ENCODE measurements around the gene PRKD2. TPM values are rescaled to one million over a fixed set of nuclear protein-coding genes. Genes with fewer than 3 reads are reported as not detected.

The PRKD2 gene
- total and polyA plus RNA-seq, 3 donors from 2014 or later = 22.6 to 35.4 (median 25.6) TPM

DNA sequence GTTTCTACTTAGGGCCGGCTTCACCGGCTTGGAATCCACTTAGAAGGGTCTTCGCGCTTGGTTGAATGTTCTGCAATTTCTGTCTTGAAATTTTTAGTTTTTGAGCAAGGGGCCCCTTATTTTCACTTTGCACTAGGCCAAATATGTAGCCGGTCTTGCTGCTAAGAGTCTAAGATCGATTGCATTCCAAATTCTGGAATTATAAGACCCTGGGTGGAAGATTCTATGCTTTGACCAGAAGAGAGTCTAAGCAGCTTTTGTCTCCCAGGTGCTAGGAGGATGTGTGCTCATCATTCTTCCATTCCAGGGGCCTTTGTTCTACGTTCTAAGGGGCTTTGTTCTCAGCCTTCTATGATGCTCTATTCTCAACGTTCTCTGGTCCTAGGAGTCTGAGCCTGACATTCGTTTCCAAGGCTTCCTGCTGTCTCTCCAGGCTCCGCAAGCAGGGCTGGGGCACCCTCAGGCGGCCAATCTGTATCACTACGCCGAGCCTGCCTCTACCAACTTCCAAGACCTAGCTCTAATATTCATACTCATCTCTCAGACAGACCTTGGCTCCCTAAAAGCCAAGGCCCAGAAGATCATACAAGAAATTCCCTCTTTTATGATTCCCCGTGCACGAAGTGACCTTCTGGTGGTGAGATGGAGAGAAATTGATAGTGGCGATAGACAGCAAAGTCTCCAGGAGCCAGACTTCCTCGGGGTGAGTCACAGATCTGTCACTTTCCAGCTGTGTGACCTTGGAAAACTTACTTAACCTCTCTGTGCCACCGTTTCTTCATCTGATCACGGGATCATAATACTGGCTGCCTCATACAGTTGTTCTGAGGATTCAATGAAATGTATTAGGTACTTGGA, 55.0 kb downstream of the PRKD2 start:
- Histone ChIP-seq H3K4me3 (peak overlapping the region; percentile 36 to 37), H3K27me3 (no peaks in the 10 kb centered on the region), H3K4me1 (peaks cover 22% of the 10 kb centered on the region), H3K9me3 (no peaks in the 10 kb centered on the region), H3K36me3 (ENCODE audit: low read depth, missing control alignments) (no peaks in the 10 kb centered on the region), H3K27ac (peak overlapping the region; percentile 60 to 85)
- intact Hi-C loops (cut with DNase I; ENCODE audit: low total_unique reads) = loop anchor here (2.0 kb wide), 1 partner anchor 49 kb away; no protein-coding TSS in a partner anchor
- WGBS, 2 donors = 1 to 4% methylated on average over 17 to 19 of the region's 19 CpGs
- DNase-seq = peak; percentile 92
- TF ChIP-seq, protein P1, sequence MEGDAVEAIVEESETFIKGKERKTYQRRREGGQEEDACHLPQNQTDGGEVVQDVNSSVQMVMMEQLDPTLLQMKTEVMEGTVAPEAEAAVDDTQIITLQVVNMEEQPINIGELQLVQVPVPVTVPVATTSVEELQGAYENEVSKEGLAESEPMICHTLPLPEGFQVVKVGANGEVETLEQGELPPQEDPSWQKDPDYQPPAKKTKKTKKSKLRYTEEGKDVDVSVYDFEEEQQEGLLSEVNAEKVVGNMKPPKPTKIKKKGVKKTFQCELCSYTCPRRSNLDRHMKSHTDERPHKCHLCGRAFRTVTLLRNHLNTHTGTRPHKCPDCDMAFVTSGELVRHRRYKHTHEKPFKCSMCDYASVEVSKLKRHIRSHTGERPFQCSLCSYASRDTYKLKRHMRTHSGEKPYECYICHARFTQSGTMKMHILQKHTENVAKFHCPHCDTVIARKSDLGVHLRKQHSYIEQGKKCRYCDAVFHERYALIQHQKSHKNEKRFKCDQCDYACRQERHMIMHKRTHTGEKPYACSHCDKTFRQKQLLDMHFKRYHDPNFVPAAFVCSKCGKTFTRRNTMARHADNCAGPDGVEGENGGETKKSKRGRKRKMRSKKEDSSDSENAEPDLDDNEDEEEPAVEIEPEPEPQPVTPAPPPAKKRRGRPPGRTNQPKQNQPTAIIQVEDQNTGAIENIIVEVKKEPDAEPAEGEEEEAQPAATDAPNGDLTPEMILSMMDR (IDR thresholded peaks at IDR 0.05) = peak; percentile 73 to 79 (median 76)
- no peak for TF ChIP-seq POLR2A (IDR thresholded peaks at IDR 0.05)

DNA sequence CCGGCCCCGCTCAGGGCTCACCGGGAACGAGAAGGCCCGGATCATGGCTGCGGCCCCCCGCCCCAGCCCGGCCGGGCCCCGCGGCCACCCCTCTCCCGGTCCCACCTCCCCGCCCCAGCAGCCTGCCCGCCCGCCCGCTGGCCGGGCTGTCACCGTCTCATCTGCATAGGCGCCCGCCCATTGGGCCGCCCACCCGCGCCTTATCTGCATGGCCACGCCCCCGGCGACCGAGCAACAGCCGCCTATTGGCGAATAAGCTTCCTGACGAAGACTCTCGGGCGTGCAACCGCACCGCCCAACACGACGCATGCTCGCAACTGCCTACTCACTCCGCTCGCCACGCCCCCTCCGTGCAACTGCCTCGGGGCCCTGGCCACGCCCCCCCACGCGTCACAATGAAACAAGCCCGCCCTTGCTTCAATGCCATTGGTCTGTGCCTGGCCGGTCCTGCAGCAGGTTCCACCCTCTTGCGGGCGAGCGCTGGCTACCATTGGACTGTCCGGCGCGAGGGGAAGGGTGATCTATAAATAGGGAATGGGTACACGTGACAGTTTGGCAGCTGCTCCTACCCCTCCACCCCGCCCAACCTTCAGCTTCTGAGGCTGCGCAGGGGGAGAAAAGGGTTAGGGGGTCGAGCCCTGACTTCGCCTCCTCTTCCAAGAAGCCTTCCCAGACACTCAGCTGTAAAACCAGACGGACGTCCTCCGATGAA, 55.7 kb downstream of the PRKD2 start, which contains the start of gene DACT3:
Gene DACT3, minus strand, starts transcription at position 163 of the 712 bp plus-strand sequence. Its CDS starts 118 bp downstream, at position 45.
- intact Hi-C loops (cut with DNase I; ENCODE audit: low total_unique reads) = no loop called here
- H3K27me3 ChIP-seq = no peaks in the 10 kb centered on the region
- H3K27ac ChIP-seq = peak within 1 kb of the TSS; percentile 63 to 85
- no peaks in the 10 kb centered on the region for H3K9me3 ChIP-seq
- 0% methylated on average over 1 to 30 of the region's 61 CpGs for WGBS, 2 donors
- TF ChIP-seq POLR2A (IDR thresholded peaks at IDR 0.05) = no peak
- TF ChIP-seq, protein P1 (IDR thresholded peaks at IDR 0.05) = peak in 1 of 3 experiments; percentile 32
- DNase-seq = peak; percentile 100
- peak within 1 kb of the TSS; percentile 62 to 78 for H3K4me3 ChIP-seq
- no peaks in the 10 kb centered on the region for H3K36me3 ChIP-seq (ENCODE audit: low read depth, missing control alignments)
- H3K4me1 ChIP-seq = peaks cover 22% of the 10 kb centered on the region

- Histone ChIP-seq H3K27me3 (no peaks in the 10 kb centered on the region), H3K9me3 (no peaks in the 10 kb centered on the region), H3K27ac (peak overlapping the region; percentile 59 to 63), H3K4me1 (peaks cover 22% of the 10 kb centered on the region), H3K36me3 (ENCODE audit: low read depth, missing control alignments) (no peaks in the 10 kb centered on the region), H3K4me3 (peak overlapping the region; percentile 62 to 78)
- 1% methylated on average over 37 of the region's 40 CpGs; no CpG with 5 or more reads in 1 of the 2 donors for WGBS, 2 donors
- TF ChIP-seq, protein P1 (IDR thresholded peaks at IDR 0.05) = no peak
- no peak for TF ChIP-seq POLR2A (IDR thresholded peaks at IDR 0.05)
- no peak for DNase-seq
- intact Hi-C loops (cut with DNase I; ENCODE audit: low total_unique reads) = no loop called here
Measured at GRCh38 chr19:46660551-46661019, 56.3 kb downstream of the PRKD2 start.

GRCh38 chr19:46660008-46660517, 56.9 kb downstream of the PRKD2 start:
- peak overlapping the region; percentile 62 to 78 for H3K4me3 ChIP-seq
- H3K4me1 ChIP-seq = peaks cover 22% of the 10 kb centered on the region
- H3K9me3 ChIP-seq = no peaks in the 10 kb centered on the region
- no peak for TF ChIP-seq POLR2A (IDR thresholded peaks at IDR 0.05)
- TF ChIP-seq, protein P1 (IDR thresholded peaks at IDR 0.05) = no peak
- 0 to 5% methylated on average over 9 to 14 of the region's 14 CpGs for WGBS, 2 donors
- H3K27me3 ChIP-seq = no peaks in the 10 kb centered on the region
- H3K27ac ChIP-seq = peak overlapping the region; percentile 59 to 63
- H3K36me3 ChIP-seq (ENCODE audit: low read depth, missing control alignments) = no peaks in the 10 kb centered on the region
- intact Hi-C loops (cut with DNase I; ENCODE audit: low total_unique reads) = no loop called here
- no peak for DNase-seq
